Omental fat pad (tissue), 4 donors: ENCODE measurements around the gene ADGRE2. TPM values are rescaled to one million over a fixed set of nuclear protein-coding genes. Genes with fewer than 3 reads are reported as not detected.
"Not testable (repeated sequence)": the region's sequence is repeated elsewhere in the genome, so short reads cannot be mapped to it uniquely, and the experiment has no call there.

Experiments used
- ATAC-seq: fragments of 150-250 bp; one replicate; pipeline ENCODE4 v1.9.1; 2016; ENCODE audit warnings: mild to moderate bottlenecking, moderate library complexity; ENCODE audit not compliant: low FRiP score
- DNase-seq: peaks from one replicate; pipeline ENCODE4 v3.0.0-alpha.2; 2019; ENCODE audit warnings: low spot score
- total RNA-seq, 4 donors: library from RNA; depleted of rRNA; stranded (reverse); fragments of >200 nt; gene quantifications; one replicate each; pipeline ENCODE4 v1.1.0, GENCODE V29; 2016
- TF ChIP-seq, protein P1 (sequence below), 3 donors: fragments of 450-650 bp; IDR thresholded peaks; one replicate each; pipeline ENCODE4 v1.5.1; 2016 to 2017; ENCODE audit warnings: antibody characterized with exemption in 3 of 3, mild to moderate bottlenecking in 3 of 3, moderate library complexity in 2 of 3

Gene ADGRE2
- total RNA-seq, 4 donors from 2014 or later = 1.9 to 35.2 (median 12.6) TPM

GRCh38 chr19:14782626-14783409 lies 4.5 kb upstream of the ADGRE2 start:
- no peak for DNase-seq
- ATAC-seq = no peak
- TF ChIP-seq, protein P1, sequence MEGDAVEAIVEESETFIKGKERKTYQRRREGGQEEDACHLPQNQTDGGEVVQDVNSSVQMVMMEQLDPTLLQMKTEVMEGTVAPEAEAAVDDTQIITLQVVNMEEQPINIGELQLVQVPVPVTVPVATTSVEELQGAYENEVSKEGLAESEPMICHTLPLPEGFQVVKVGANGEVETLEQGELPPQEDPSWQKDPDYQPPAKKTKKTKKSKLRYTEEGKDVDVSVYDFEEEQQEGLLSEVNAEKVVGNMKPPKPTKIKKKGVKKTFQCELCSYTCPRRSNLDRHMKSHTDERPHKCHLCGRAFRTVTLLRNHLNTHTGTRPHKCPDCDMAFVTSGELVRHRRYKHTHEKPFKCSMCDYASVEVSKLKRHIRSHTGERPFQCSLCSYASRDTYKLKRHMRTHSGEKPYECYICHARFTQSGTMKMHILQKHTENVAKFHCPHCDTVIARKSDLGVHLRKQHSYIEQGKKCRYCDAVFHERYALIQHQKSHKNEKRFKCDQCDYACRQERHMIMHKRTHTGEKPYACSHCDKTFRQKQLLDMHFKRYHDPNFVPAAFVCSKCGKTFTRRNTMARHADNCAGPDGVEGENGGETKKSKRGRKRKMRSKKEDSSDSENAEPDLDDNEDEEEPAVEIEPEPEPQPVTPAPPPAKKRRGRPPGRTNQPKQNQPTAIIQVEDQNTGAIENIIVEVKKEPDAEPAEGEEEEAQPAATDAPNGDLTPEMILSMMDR (IDR thresholded peaks at IDR 0.05) = no peak

GRCh38 chr19:14781713-14782536 lies 3.6 kb upstream of the ADGRE2 start:
- DNase-seq, ATAC-seq: not testable (repeated sequence)

- not testable (repeated sequence) for DNase-seq, ATAC-seq
Observed at GRCh38 chr19:14780622-14781225, 2.4 kb upstream of the ADGRE2 start.

DNA sequence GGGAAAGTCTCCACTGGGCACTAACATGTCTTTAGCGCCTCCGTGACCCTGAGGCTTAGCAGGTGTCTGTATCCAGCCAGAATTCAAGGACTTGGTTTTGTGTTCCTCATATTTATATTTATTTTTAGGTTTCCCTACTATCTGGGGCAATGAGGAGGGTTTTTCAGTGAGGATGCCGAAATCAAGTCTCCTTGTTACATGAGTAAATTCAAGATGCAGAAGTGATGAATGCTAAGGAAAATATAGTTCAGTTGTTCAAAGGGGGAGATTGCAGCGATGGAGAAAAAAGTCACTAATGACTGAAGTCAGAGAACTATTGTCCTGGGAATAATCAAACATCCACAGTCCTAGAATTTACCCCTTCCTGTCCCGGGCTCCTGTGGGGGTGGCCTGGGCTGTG lies 791 bp upstream of the ADGRE2 start:
- no peak for DNase-seq
- TF ChIP-seq, protein P1 (IDR thresholded peaks at IDR 0.05) = no peak
- no peak for ATAC-seq

GRCh38 chr19:14777645-14778044 lies 715 bp downstream of the ADGRE2 start:
- ATAC-seq, DNase-seq: not testable (repeated sequence)

- DNase-seq (no peak), ATAC-seq (no peak)
- TF ChIP-seq, protein P1 (IDR thresholded peaks at IDR 0.05) = no peak
Observed at GRCh38 chr19:14775869-14776586, 2.3 kb downstream of the ADGRE2 start.

GRCh38 chr19:14775326-14775725 lies 3.0 kb downstream of the ADGRE2 start:
- ATAC-seq, DNase-seq: not testable (repeated sequence)

GRCh38 chr19:14774373-14774772 lies 4.0 kb downstream of the ADGRE2 start:
- TF ChIP-seq, protein P1 (IDR thresholded peaks at IDR 0.05) = no peak
- DNase-seq (no peak), ATAC-seq (no peak)

DNA sequence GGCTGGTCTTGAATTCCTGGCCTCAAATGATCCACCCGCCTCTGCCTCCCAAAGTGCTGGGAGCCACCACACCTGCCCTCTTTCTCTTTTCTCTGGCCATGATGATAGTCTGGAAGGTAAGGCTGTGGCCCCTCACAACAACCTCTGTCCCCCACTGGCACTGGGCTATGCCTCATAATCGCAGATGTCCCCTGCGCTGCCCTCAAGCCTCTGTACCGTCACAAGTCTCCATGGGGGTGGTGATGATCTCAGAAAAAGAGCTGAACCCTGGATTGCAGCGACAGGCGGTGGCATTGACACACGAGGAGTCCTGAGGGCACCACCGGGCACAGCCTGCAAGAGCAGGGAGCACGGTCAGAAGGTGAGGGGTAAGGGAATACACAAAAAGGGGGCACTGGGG lies 4.6 kb downstream of the ADGRE2 start:
- DNase-seq, ATAC-seq: not testable (repeated sequence)
